Activated CD4-positive, alpha-beta T cell treated with anti-CD3 and anti-CD28 coated beads, Interleukin-2, amount 10 ng/mL, durations not matched to agents 24 days and 14 days (primary cell): ENCODE results near the gene EPHA4. TPM values are rescaled to one million over a fixed set of nuclear protein-coding genes. Genes with fewer than 3 reads are reported as not detected.

Experiments
- DNase-seq: peaks from one replicate; pipeline ENCODE4 v3.0.0; 2022
- H3K27ac Mint-ChIP-seq: one replicate; pipeline ENCODE4 v1.8.0; 2022; ENCODE audit warnings: mild to moderate bottlenecking, mixed read lengths
- H3K27me3 Mint-ChIP-seq: one replicate; pipeline ENCODE4 v1.8.0; 2022; ENCODE audit warnings: mixed read lengths
- H3K36me3 Mint-ChIP-seq: one replicate; pipeline ENCODE4 v1.8.0; 2022; ENCODE audit warnings: low read depth, mild to moderate bottlenecking, mixed read lengths
- H3K4me1 Mint-ChIP-seq: one replicate; pipeline ENCODE4 v1.8.0; 2021; ENCODE audit warnings: mixed read lengths
- H3K4me3 Mint-ChIP-seq: one replicate; pipeline ENCODE4 v1.8.0; 2022; ENCODE audit warnings: mild to moderate bottlenecking, moderate library complexity, mixed read lengths
- H3K9me3 Mint-ChIP-seq: one replicate; pipeline ENCODE4 v1.8.0; 2021; ENCODE audit warnings: mixed read lengths
- intact Hi-C: fragments of 100-400 bp; cut with micrococcal nuclease; formaldehyde crosslinking; loops from one replicate; pipeline ENCODE4 v1.15.1; 2023
- total RNA-seq: library from RNA; stranded (reverse); gene quantifications from 2 replicates; pipeline ENCODE4 v1.2.3, GENCODE V29; 2022

Gene EPHA4
- total RNA-seq, 1 donor from 2014 or later, result 0.63 TPM

GRCh38 chr2:221415789-221416188 lies 156.3 kb downstream of the EPHA4 start:
- H3K27ac Mint-ChIP-seq, result no peak overlapping the region
- H3K9me3 Mint-ChIP-seq, result peaks cover 3% of the 10 kb centered on the region
- H3K4me3 Mint-ChIP-seq, result no peak overlapping the region
- DNase-seq, result no peak
- intact Hi-C loops, result no loop called here
- H3K36me3 Mint-ChIP-seq, result no peaks in the 10 kb centered on the region
- H3K4me1 Mint-ChIP-seq, result peaks cover 7% of the 10 kb centered on the region
- peaks cover 9% of the 10 kb centered on the region for H3K27me3 Mint-ChIP-seq

DNA sequence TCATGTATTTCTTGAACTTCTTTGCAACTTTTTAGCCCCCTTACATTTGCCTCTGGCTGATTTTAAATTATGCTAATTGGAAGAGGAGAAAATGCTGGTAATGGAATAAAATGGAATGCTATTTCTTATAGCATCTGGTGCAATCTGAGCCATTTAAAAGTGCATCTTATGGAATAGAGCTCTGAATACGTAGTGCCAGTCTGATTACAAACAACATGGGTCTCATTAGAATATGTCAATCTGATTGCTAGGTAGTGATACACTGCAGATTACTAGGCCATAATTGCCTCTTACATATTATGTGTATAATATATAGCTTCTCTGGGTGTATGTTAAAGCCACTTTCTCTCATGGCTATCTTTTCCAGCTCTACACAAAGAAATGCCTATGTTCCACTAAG lies 159.1 kb downstream of the EPHA4 start:
- no peaks in the 10 kb centered on the region for H3K36me3 Mint-ChIP-seq
- peaks cover 10% of the 10 kb centered on the region for H3K9me3 Mint-ChIP-seq
- no peak overlapping the region for H3K27ac Mint-ChIP-seq
- peaks cover 9% of the 10 kb centered on the region for H3K27me3 Mint-ChIP-seq
- DNase-seq, result no peak
- no peak overlapping the region for H3K4me3 Mint-ChIP-seq
- intact Hi-C loops, result no loop called here
- no peaks in the 10 kb centered on the region for H3K4me1 Mint-ChIP-seq

DNA sequence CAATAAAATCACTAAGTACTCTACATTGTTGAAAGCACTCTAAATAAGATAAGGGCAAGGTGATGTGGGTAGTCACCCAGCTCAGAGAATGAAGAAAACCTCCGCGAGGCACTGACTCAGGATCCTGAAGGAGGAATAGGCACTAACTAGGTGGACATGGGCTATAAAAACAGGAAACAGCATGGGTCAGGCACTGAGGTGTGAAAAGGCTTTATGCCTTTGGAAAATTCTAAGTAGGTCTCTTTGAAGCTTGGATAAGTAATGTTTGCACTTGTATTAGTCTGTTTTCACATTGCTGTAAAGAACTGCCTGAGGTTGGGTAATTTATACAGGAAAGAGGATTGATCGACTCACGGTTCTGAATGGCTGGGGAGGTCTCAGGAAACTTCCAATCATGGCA lies 161.6 kb downstream of the EPHA4 start:
- peaks cover 13% of the 10 kb centered on the region for H3K27me3 Mint-ChIP-seq
- peaks cover 21% of the 10 kb centered on the region for H3K9me3 Mint-ChIP-seq

GRCh38 chr2:221407765-221408164 lies 164.3 kb downstream of the EPHA4 start:
- Mint-ChIP-seq H3K9me3 (peaks cover 22% of the 10 kb centered on the region), H3K36me3 (no peaks in the 10 kb centered on the region), H3K4me1 (no peaks in the 10 kb centered on the region), H3K27ac (no peak overlapping the region), H3K27me3 (peaks cover 8% of the 10 kb centered on the region), H3K4me3 (no peak overlapping the region)
- intact Hi-C loops, result no loop called here
- DNase-seq, result no peak

More for the DNA sequence above, 161.6 kb downstream of the EPHA4 start:
- Mint-ChIP-seq H3K4me3 (no peak overlapping the region), H3K4me1 (no peaks in the 10 kb centered on the region), H3K36me3 (no peaks in the 10 kb centered on the region), H3K27ac (no peak overlapping the region)
- intact Hi-C loops, result no loop called here
- DNase-seq, result no peak

- H3K9me3 Mint-ChIP-seq, result peaks cover 16% of the 10 kb centered on the region
- H3K4me3 Mint-ChIP-seq, result no peak overlapping the region
- no peak overlapping the region for H3K27ac Mint-ChIP-seq
- intact Hi-C loops, result no loop called here
- H3K4me1 Mint-ChIP-seq, result no peaks in the 10 kb centered on the region
- peaks cover 6% of the 10 kb centered on the region for H3K27me3 Mint-ChIP-seq
- no peak for DNase-seq
- no peaks in the 10 kb centered on the region for H3K36me3 Mint-ChIP-seq
These were observed 166.6 kb downstream of the EPHA4 start for GRCh38 chr2:221405521-221405920.

DNA sequence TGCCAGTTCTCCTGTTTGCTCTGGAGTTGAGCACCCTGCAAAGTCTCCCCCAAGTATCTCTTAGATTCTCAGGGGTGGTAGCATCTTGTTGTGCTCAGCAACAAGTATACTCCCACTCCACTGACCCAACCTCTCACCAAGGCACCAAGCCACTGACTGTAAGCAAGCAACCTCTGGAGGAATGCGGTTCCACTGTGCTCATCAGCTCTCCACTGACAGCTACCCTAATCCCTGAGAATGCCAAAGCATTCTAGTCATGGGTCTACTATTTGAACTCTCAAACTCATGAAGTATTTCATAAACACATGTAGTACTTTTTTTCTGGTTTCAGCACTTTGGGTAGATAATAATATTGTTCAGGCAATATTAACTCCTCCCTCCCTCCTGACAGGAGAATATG lies 170.0 kb downstream of the EPHA4 start:
- peaks cover 8% of the 10 kb centered on the region for H3K27me3 Mint-ChIP-seq
- no peak overlapping the region for H3K4me3 Mint-ChIP-seq
- intact Hi-C loops, result no loop called here
- peaks cover 20% of the 10 kb centered on the region for H3K9me3 Mint-ChIP-seq
- DNase-seq, result no peak
- no peaks in the 10 kb centered on the region for H3K36me3 Mint-ChIP-seq
- no peaks in the 10 kb centered on the region for H3K4me1 Mint-ChIP-seq
- H3K27ac Mint-ChIP-seq, result no peak overlapping the region

DNA sequence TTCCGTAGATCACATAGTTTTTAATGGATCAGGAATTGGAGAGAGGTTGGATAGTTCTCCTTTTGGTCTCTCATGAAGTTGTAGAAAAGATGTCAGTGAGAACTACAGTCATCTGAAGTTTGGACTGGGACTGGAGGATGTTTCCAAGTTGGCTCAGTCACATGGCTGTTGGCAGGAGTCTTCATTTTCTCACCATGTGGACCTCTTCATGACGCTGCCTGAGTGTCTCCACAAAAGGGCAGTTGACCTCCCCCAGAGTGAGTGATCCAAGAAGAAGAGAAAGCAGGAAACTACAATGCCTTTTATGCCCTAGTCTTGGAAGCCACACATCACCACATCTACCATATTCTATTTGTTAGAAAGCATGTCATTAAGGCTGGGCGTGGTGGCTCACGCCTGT lies 171.7 kb downstream of the EPHA4 start:
- Mint-ChIP-seq H3K27me3 (peaks cover 7% of the 10 kb centered on the region), H3K4me1 (no peaks in the 10 kb centered on the region), H3K27ac (no peak overlapping the region), H3K9me3 (peaks cover 8% of the 10 kb centered on the region), H3K4me3 (no peak overlapping the region), H3K36me3 (no peaks in the 10 kb centered on the region)
- intact Hi-C loops, result no loop called here
- no peak for DNase-seq

DNA sequence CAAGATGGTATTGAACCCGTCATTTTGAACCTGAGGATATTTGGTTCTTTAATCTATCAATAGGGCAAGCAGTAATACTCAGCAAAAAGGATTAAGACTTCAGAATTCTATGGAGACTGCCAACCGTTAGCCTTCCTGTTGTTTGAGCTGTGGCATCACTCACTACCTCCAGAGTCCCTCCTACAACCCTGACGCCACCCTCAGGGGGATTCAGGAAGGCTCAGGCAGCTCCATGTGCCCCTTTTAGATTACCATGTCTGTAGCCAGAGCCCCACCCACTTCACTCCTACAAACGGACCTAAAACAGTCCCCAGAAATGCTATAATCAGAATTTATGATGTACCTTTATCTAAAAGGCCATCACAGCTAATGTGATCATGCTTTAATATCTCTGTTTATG lies 172.9 kb downstream of the EPHA4 start:
- intact Hi-C loops, result no loop called here
- H3K4me1 Mint-ChIP-seq, result no peaks in the 10 kb centered on the region
- no peak overlapping the region for H3K4me3 Mint-ChIP-seq
- H3K36me3 Mint-ChIP-seq, result no peaks in the 10 kb centered on the region
- peaks cover 7% of the 10 kb centered on the region for H3K27me3 Mint-ChIP-seq
- H3K27ac Mint-ChIP-seq, result no peak overlapping the region
- H3K9me3 Mint-ChIP-seq, result peaks cover 8% of the 10 kb centered on the region
- DNase-seq, result no peak

DNA sequence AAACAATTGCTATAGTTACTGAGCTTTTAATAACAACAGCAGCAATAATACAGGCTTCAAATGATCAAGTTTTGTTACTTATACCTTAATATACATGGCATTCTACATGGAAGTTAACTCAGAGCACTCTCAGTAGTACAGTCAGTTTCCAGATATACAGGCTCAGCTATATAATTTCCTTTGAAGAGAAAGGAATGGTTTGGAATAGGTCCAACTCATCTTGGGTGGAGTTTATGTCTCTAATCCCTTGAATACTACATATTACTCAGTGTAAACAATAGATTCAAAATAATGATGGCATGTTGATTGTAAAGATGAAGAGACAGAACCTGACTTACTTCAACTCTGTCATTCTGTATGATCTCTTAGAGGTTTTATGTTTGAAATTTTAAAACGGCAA lies 174.9 kb downstream of the EPHA4 start:
- Mint-ChIP-seq H3K9me3 (peaks cover 8% of the 10 kb centered on the region), H3K4me1 (no peaks in the 10 kb centered on the region), H3K27me3 (peaks cover 5% of the 10 kb centered on the region), H3K36me3 (no peaks in the 10 kb centered on the region), H3K4me3 (no peak overlapping the region), H3K27ac (no peak overlapping the region)
- no peak for DNase-seq
- intact Hi-C loops, result no loop called here

- no peaks in the 10 kb centered on the region for H3K4me1 Mint-ChIP-seq
- peaks cover 2% of the 10 kb centered on the region for H3K27me3 Mint-ChIP-seq
- H3K4me3 Mint-ChIP-seq, result no peak overlapping the region
- intact Hi-C loops, result no loop called here
- no peaks in the 10 kb centered on the region for H3K36me3 Mint-ChIP-seq
- DNase-seq, result no peak
- no peak overlapping the region for H3K27ac Mint-ChIP-seq
- no peaks in the 10 kb centered on the region for H3K9me3 Mint-ChIP-seq
These were observed 179.7 kb downstream of the EPHA4 start for GRCh38 chr2:221392228-221392881.

DNA sequence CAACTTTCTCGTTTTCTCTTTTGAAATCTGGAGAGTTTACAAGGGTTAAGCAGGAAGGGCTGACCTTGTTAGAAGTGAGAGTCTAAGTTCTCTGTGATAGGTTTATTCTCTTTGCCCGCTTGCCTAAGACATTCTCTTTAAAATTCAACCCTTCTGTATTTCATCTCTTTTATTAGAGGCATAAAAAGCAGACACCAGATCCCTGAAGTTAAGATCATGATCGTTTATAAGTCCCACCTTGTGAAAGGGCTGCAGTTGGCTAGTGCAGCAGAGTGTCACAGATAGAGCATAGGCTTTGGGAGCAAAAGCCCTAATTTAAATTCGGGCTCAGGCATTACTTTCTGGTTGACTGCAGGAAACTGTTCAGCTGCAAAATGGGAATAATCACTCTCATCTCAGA lies 181.2 kb downstream of the EPHA4 start:
- H3K9me3 Mint-ChIP-seq, result no peaks in the 10 kb centered on the region
- H3K27me3 Mint-ChIP-seq, result peaks cover 4% of the 10 kb centered on the region
- no peaks in the 10 kb centered on the region for H3K36me3 Mint-ChIP-seq
- no peaks in the 10 kb centered on the region for H3K4me1 Mint-ChIP-seq
- no peak overlapping the region for H3K27ac Mint-ChIP-seq
- no peak for DNase-seq
- no peak overlapping the region for H3K4me3 Mint-ChIP-seq
- intact Hi-C loops, result no loop called here

GRCh38 chr2:221389904-221390303 lies 182.2 kb downstream of the EPHA4 start:
- Mint-ChIP-seq H3K27ac (no peak overlapping the region), H3K4me1 (no peaks in the 10 kb centered on the region), H3K36me3 (no peaks in the 10 kb centered on the region), H3K27me3 (peaks cover 3% of the 10 kb centered on the region), H3K4me3 (no peak overlapping the region), H3K9me3 (no peaks in the 10 kb centered on the region)
- intact Hi-C loops, result no loop called here
- no peak for DNase-seq

DNA sequence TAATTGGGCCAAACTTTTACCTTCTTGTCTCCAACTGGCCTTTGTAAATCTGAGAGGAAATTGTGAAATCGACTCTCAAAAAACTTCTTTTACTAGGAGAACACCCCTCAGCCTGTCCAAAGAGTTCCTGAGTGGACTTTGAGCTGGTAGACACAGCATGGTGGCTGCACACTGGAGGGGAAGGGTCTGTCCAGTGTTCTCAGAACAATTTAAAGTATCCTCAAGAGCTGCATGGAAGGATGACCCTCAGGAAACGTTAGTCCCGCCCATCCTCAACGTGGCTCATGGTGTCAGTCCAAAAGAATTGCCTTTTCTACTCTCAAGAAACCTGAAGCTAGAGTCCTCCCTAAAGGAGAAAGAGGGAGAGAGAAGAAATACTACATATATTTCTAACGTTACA lies 182.7 kb downstream of the EPHA4 start:
- Mint-ChIP-seq H3K4me3 (no peak overlapping the region), H3K9me3 (no peaks in the 10 kb centered on the region), H3K36me3 (no peaks in the 10 kb centered on the region), H3K27me3 (peaks cover 3% of the 10 kb centered on the region), H3K4me1 (no peaks in the 10 kb centered on the region), H3K27ac (no peak overlapping the region)
- intact Hi-C loops, result no loop called here
- no peak for DNase-seq

- intact Hi-C loops, result no loop called here
- peaks cover 3% of the 10 kb centered on the region for H3K27me3 Mint-ChIP-seq
- H3K36me3 Mint-ChIP-seq, result no peaks in the 10 kb centered on the region
These were observed 183.2 kb downstream of the EPHA4 start for GRCh38 chr2:221388891-221389290.

GRCh38 chr2:221385716-221386115 lies 186.4 kb downstream of the EPHA4 start:
- Mint-ChIP-seq H3K4me3 (no peak overlapping the region), H3K4me1 (no peaks in the 10 kb centered on the region), H3K27me3 (peaks cover 3% of the 10 kb centered on the region), H3K27ac (no peak overlapping the region), H3K9me3 (no peaks in the 10 kb centered on the region), H3K36me3 (no peaks in the 10 kb centered on the region)
- DNase-seq, result no peak
- intact Hi-C loops, result no loop called here

More at GRCh38 chr2:221388891-221389290, 183.2 kb downstream of the EPHA4 start:
- no peak for DNase-seq
- H3K9me3 Mint-ChIP-seq, result no peaks in the 10 kb centered on the region
- no peak overlapping the region for H3K4me3 Mint-ChIP-seq
- H3K4me1 Mint-ChIP-seq, result no peaks in the 10 kb centered on the region
- H3K27ac Mint-ChIP-seq, result no peak overlapping the region
